GM23248 (cell line): Measurements from ENCODE around the gene FBXO27. TPM values are rescaled to one million over a fixed set of nuclear protein-coding genes. Genes with fewer than 3 reads are reported as not detected.
A peak's percentile ranks its signal among the peaks of the same experiment; 100 is the strongest.
"Not testable (repeated sequence)": the region's sequence is repeated elsewhere in the genome, so short reads cannot be mapped to it uniquely, and the experiment has no call there.

ENCODE experiments used
- DNase-seq: peaks from one replicate; pipeline ENCODE4 v3.0.0-alpha.2; 2015
- H2AFZ ChIP-seq: fragments of 200-600 bp; sonication (generic); 2 replicates; pipeline ENCODE4 v1.6.1; 2016; ENCODE audit warnings: antibody characterized with exemption
- H3F3A ChIP-seq: fragments of 200-600 bp; sonication (generic); 2 replicates; pipeline ENCODE4 v1.6.1; 2016; ENCODE audit warnings: mild to moderate bottlenecking, antibody characterized with exemption, mixed run types; ENCODE audit not compliant: insufficient read depth
- H3K27ac ChIP-seq: fragments of 200-600 bp; sonication (generic); 2 replicates; pipeline ENCODE4 v1.5.1; 2016; ENCODE audit warnings: mild to moderate bottlenecking
- H3K27me3 ChIP-seq: fragments of 200-600 bp; sonication (generic); replicated peaks from 2 replicates; pipeline ENCODE4 v1.6.1; 2016; ENCODE audit warnings: mild to moderate bottlenecking; ENCODE audit not compliant: insufficient read depth
- H3K36me3 ChIP-seq: fragments of 200-600 bp; sonication (generic); 2 replicates; pipeline ENCODE4 v1.6.1; 2016; ENCODE audit warnings: low read depth, mild to moderate bottlenecking
- H3K4me1 ChIP-seq: fragments of 200-600 bp; sonication (generic); 2 replicates; pipeline ENCODE4 v1.6.1; 2016; ENCODE audit warnings: mild to moderate bottlenecking; ENCODE audit not compliant: insufficient read depth
- H3K4me2 ChIP-seq: fragments of 200-600 bp; sonication (generic); one replicate; pipeline ENCODE4 v1.6.1; 2016; ENCODE audit warnings: mild to moderate bottlenecking; ENCODE audit not compliant: unreplicated experiment
- H3K4me3 ChIP-seq: fragments of 200-600 bp; sonication (generic); 2 replicates; pipeline ENCODE4 v1.5.1; 2016; ENCODE audit warnings: mild to moderate bottlenecking
- H3K79me2 ChIP-seq: fragments of 200-600 bp; sonication (generic); 2 replicates; pipeline ENCODE4 v1.6.1; 2016; ENCODE audit warnings: mild to moderate bottlenecking; ENCODE audit not compliant: insufficient read depth
- H3K9ac ChIP-seq: fragments of 200-600 bp; sonication (generic); 2 replicates; pipeline ENCODE4 v1.6.1; 2016; ENCODE audit warnings: mild to moderate bottlenecking
- H3K9me2 ChIP-seq: fragments of 200-600 bp; sonication (generic); 2 replicates; pipeline ENCODE4 v1.6.1; 2016; ENCODE audit warnings: mixed run types, mild to moderate bottlenecking, moderate library complexity; ENCODE audit not compliant: insufficient read depth
- H3K9me3 ChIP-seq: fragments of 200-600 bp; sonication (generic); one replicate; pipeline ENCODE4 v1.6.1; 2017; ENCODE audit warnings: low read depth
- H4K20me1 ChIP-seq: fragments of 200-600 bp; sonication (generic); 2 replicates; pipeline ENCODE4 v1.6.0; 2016; ENCODE audit not compliant: insufficient read depth
- EZH2 ChIP-seq: fragments of 200-600 bp; sonication (generic); IDR thresholded peaks from 2 replicates; pipeline ENCODE4 v1.6.1; 2018; ENCODE audit warnings: antibody characterized with exemption, mild to moderate bottlenecking; ENCODE audit not compliant: insufficient read depth, poor library complexity, severe bottlenecking
- EZH2phosphoT487 ChIP-seq: fragments of 200-600 bp; sonication (generic); IDR thresholded peaks from 2 replicates; pipeline ENCODE4 v1.6.1; 2018; ENCODE audit warnings: antibody characterized with exemption, moderate library complexity, mild to moderate bottlenecking, low read depth; ENCODE audit not compliant: insufficient read depth
- WGBS, 2 experiments: methylation state at CpG; one replicate each; pipeline ENCODE4 v1.1.6; 2015 to 2017; ENCODE audit warnings: low lambda C conversion rate in 2 of 2, low coverage in 1 of 2; ENCODE audit errors: missing lambda C conversion rate in 2 of 2; 5-methylcytosine and 5-hydroxymethylcytosine counted together
- in situ Hi-C: fragments of 300-500 bp; cut with MboI; formaldehyde crosslinking; loops from 2 replicates; pipeline ENCODE4 v1.15.0; 2020
- polyA plus RNA-seq: library from polyadenylated mRNA; unstranded; fragments of >200 nt; fragmentation: Nextera tagmentation; extraction: Ambion mirVana; gene quantifications from 2 replicates; pipeline ENCODE4 v1.2.1, GENCODE V29; 2016
- total RNA-seq: library from RNA; depleted of rRNA; stranded (reverse); fragments of >200 nt; shearing (Covaris generic); gene quantifications from 2 replicates; pipeline ENCODE4 v1.2.3, GENCODE V29; 2014

FBXO27 gene
- total and polyA plus RNA-seq, 2 experiments from 2014 or later: 0.54 to 4.0 TPM

DNA sequence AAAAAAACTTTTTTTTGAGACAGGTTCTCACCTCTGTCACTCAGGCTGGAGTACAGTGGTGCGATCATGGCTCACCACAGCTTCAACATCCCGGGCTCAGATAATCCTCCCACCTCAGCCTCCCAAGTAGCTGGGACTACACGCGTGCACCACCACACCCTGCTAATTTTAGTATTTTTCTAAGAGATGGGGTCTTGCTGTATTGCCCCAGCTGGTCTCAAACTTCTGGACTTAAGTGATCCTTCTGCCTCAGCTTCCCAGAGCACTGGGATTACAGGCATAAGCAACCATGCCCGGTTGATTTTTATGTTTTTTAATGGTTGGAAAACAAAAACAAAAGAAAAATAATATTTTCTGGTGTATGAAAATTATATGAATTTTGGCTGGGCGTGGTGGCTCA lies 42.6 kb upstream of the FBXO27 start:
- Histone ChIP-seq H3K79me2 (no peaks in the 10 kb centered on the region), H3K27ac (no peak overlapping the region), H3K9ac (no peak overlapping the region), H3K9me3 (no peaks in the 10 kb centered on the region), H3F3A (peaks cover 20% of the 10 kb centered on the region), H3K4me2 (no peak overlapping the region), H3K9me2 (no peaks in the 10 kb centered on the region), H3K4me3 (no peak overlapping the region), H3K4me1 (peaks cover 23% of the 10 kb centered on the region), H2AFZ (no peak overlapping the region), H4K20me1 (no peaks in the 10 kb centered on the region), H3K27me3 (no peaks in the 10 kb centered on the region), H3K36me3 (no peaks in the 10 kb centered on the region)
- DNase-seq: no peak
- in situ Hi-C loops: no loop called here
- 92 to 98% methylated on average over 6 of the region's 6 CpGs for whole genome bisulfite sequencing, 2 experiments
- TF ChIP-seq EZH2: no peak
- no peak for TF ChIP-seq EZH2phosphoT487

DNA sequence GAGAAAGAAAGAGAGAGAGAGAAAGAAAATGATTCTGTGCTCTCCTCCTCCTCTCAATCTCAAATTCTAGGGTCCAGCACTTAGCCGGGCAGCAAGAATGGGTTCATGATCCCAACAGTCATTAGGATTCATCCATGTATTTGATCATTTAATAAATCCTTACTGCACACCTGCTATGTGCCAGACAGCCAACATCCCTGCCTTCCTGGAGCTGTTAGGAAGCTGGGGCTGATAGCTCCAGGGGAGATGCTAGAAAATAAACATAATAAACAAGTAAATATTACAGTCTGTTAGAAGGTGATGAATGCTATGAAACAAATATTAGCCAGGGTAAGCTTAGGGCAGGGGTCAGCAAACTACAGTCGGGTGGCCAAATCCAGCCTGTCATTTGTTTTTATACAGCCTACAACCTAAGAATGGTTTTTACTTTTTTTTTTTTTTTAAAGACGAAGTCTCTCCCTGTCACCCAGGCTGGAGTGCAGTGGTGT lies 41.9 kb upstream of the FBXO27 start:
- no peak for DNase-seq
- TF ChIP-seq EZH2: no peak
- no peak for TF ChIP-seq EZH2phosphoT487
- H3K79me2 ChIP-seq: no peaks in the 10 kb centered on the region
- no peaks in the 10 kb centered on the region for H3K9me3 ChIP-seq
- H3K4me1 ChIP-seq: peaks cover 20% of the 10 kb centered on the region
- in situ Hi-C loops: no loop called here
- no peaks in the 10 kb centered on the region for H3K27me3 ChIP-seq
- no peaks in the 10 kb centered on the region for H3K9me2 ChIP-seq
- H3K4me2 ChIP-seq: peak overlapping the region; percentile 36
- H3K9ac ChIP-seq: 0 out of 2 replicates have a peak overlapping the region, but pooled peaks have one; percentile 7
- H3K27ac ChIP-seq: peak overlapping the region; percentile 42
- peaks cover 15% of the 10 kb centered on the region for H3F3A ChIP-seq
- H3K36me3 ChIP-seq: no peaks in the 10 kb centered on the region
- H4K20me1 ChIP-seq: no peaks in the 10 kb centered on the region
- H2AFZ ChIP-seq: peak overlapping the region; percentile 50
- no peak overlapping the region for H3K4me3 ChIP-seq
- WGBS, 2 experiments: 49 to 58% methylated on average over 3 of the region's 3 CpGs

DNA sequence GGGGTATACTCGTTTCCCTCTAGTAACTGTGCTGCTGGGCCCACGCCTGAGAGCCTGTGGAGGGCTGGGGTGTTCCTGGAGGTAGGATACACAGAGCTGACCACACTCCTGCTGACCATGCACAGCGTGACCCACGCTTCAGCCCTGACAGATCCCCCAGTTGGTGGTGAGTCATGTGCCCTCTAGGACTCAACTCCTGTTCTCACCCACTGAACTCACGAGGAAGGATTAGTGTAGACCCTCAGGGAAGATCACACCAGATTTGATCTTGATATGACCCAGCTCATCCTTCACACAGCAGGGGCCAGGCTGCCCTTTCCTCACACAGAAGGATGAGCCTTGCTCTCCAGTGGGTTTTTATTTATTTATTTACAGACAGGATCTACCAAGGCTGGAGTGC lies 38.5 kb upstream of the FBXO27 start:
- Histone ChIP-seq H3K79me2 (no peaks in the 10 kb centered on the region), H3K9me2 (no peaks in the 10 kb centered on the region), H3K4me3 (no peak overlapping the region), H3F3A (peaks cover 9% of the 10 kb centered on the region; the same call in 1 of the 2 replicates), H3K9me3 (no peaks in the 10 kb centered on the region), H4K20me1 (no peaks in the 10 kb centered on the region), H3K9ac (no peak overlapping the region), H3K4me2 (no peak overlapping the region), H3K27ac (no peak overlapping the region), H3K27me3 (no peaks in the 10 kb centered on the region), H3K36me3 (no peaks in the 10 kb centered on the region), H2AFZ (no peak overlapping the region), H3K4me1 (peaks cover 12% of the 10 kb centered on the region)
- 69 to 81% methylated on average over 5 of the region's 5 CpGs for WGBS, 2 experiments
- DNase-seq: peak; percentile 28
- TF ChIP-seq EZH2: no peak
- no peak for TF ChIP-seq EZH2phosphoT487
- in situ Hi-C loops: no loop called here

DNA sequence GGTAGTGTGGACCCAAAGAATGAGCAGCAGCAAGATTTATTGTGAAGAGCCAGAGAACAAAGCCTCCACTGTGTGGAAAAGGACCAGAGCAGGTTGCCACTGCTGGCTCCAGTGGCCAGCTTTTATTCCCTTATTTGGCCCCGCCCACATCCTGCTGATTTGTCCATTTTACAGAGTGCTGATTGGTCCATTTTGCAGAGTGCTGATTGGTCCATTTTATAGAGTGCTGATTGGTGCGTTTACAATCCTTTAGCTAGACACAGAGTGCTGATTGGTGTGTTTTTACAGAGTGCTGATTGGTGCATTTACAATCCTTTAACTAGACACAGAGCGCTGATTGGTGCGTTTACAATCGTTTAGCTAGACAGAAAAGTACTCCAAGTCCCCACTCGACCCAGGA lies 35.9 kb upstream of the FBXO27 start:
- DNase-seq, H4K20me1 ChIP-seq, H3K4me2 ChIP-seq, H3F3A ChIP-seq, H3K27ac ChIP-seq, in situ Hi-C loops, H2AFZ ChIP-seq, H3K9ac ChIP-seq, H3K27me3 ChIP-seq, H3K36me3 ChIP-seq, H3K4me3 ChIP-seq, H3K79me2 ChIP-seq, H3K9me3 ChIP-seq, H3K9me2 ChIP-seq, H3K4me1 ChIP-seq: not testable (repeated sequence)
- WGBS, 2 experiments: 61 to 62% methylated on average over 6 of the region's 6 CpGs

DNA sequence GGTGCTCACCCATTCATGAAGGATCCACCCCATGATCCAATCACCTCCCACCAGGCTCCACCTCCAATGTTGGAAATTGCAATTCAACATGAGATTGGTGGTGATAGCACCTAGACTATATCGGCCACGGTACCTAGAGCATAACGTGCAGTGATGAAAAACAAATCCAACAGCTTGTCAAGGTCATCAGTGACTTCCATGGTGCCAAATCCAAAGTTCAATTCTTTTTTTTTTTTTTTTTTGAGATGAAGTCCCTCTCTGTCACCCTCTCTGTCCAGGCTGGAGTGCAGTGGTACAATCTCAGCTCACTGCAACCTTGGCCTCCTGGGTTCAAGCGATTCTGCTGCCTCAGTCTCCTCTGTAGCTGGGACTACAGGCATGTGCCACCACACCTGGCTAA lies 34.8 kb upstream of the FBXO27 start:
- TF ChIP-seq EZH2phosphoT487 (no peak), EZH2 (no peak)
- Histone ChIP-seq H3K9me3 (no peaks in the 10 kb centered on the region), H3K27me3 (no peaks in the 10 kb centered on the region), H3F3A (no peaks in the 10 kb centered on the region), H2AFZ (no peak overlapping the region), H4K20me1 (no peaks in the 10 kb centered on the region), H3K27ac (no peak overlapping the region), H3K9me2 (no peaks in the 10 kb centered on the region), H3K4me3 (no peak overlapping the region), H3K36me3 (no peaks in the 10 kb centered on the region), H3K9ac (no peak overlapping the region), H3K79me2 (no peaks in the 10 kb centered on the region), H3K4me2 (no peak overlapping the region), H3K4me1 (no peaks in the 10 kb centered on the region)
- in situ Hi-C loops: no loop called here
- DNase-seq: no peak
- 90 to 93% methylated on average over 4 of the region's 4 CpGs for WGBS, 2 experiments
